Measurements from ENCODE around the gene TEX52. TPM values are rescaled to one million over a fixed set of nuclear protein-coding genes. Genes with fewer than 3 reads are reported as not detected.

TEX52 gene
- total and polyA plus RNA-seq, 8 donors, result not detected

DNA sequence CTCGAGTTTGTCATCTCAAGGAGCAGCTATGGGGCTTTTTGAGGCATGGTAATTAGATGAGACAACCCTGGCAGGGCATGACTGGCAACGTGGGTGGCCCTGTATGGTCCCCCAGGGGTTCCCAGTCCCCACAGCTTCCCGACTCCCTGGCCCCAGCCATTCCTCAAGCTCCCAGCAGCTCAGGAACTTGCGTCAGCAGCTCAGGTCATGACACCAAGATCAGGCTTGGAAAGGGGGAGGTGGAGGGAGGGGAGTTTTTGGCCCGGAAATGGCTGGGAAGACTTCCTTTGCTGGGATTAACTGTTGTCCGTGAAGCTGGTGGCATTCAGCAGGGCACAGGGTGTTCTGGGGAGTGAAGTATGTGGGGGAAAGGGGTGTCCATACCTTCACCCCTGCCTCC lies 11.6 kb downstream of the TEX52 start:
- intact Hi-C loops (cut with DNase I; ENCODE audit: low total_unique reads), result no loop called here
- H3K9me3 ChIP-seq, result no peaks in the 10 kb centered on the region
- TF ChIP-seq, protein P1, sequence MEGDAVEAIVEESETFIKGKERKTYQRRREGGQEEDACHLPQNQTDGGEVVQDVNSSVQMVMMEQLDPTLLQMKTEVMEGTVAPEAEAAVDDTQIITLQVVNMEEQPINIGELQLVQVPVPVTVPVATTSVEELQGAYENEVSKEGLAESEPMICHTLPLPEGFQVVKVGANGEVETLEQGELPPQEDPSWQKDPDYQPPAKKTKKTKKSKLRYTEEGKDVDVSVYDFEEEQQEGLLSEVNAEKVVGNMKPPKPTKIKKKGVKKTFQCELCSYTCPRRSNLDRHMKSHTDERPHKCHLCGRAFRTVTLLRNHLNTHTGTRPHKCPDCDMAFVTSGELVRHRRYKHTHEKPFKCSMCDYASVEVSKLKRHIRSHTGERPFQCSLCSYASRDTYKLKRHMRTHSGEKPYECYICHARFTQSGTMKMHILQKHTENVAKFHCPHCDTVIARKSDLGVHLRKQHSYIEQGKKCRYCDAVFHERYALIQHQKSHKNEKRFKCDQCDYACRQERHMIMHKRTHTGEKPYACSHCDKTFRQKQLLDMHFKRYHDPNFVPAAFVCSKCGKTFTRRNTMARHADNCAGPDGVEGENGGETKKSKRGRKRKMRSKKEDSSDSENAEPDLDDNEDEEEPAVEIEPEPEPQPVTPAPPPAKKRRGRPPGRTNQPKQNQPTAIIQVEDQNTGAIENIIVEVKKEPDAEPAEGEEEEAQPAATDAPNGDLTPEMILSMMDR (IDR thresholded peaks at IDR 0.05), result no peak
- TF ChIP-seq POLR2A (IDR thresholded peaks at IDR 0.05) (no peak), POLR2AphosphoS5 (IDR thresholded peaks at IDR 0.05) (no peak), EP300 (IDR thresholded peaks at IDR 0.05) (no peak)
- WGBS, 5 donors, result 36 to 50% (median 40%) methylated on average over 6 of the region's 6 CpGs
- no peak overlapping the region for H3K4me3 ChIP-seq
- peaks cover 0 to 45% (median 17%) of the 10 kb centered on the region in 4 donors for H3K36me3 ChIP-seq
- H3K27me3 ChIP-seq, result no peaks in the 10 kb centered on the region
- DNase-seq, result peak in 1 of 2 donors; percentile 64
- peak overlapping the region in 2 of 5 donors; percentile 27 to 46 for H3K27ac ChIP-seq
- H3K4me1 ChIP-seq, result peaks cover 0 to 12% (median 1%) of the 10 kb centered on the region in 4 donors

DNA sequence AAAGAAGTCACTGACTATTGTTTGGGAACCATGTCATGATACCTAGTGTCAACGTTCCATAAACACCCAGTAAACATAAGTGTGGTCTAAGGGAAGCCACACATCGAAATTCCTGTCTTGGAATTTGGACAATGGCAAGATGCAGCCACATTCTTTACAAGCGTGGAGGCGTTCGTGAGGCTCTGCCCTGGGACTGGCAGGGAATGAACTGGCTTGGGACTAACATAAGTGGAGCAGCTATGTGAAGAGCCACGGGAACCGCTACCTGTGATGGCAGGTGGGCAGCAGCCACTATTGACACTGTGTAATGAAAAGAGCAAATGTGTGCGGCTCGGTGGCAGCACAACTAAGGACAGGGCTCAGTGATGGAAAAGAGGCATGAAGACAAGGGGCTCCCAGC lies 12.1 kb downstream of the TEX52 start:
- no peak for TF ChIP-seq POLR2A (IDR thresholded peaks at IDR 0.05)
- TF ChIP-seq POLR2AphosphoS5 (IDR thresholded peaks at IDR 0.05), result no peak
- TF ChIP-seq, protein P1 (IDR thresholded peaks at IDR 0.05), result no peak
- no peak for TF ChIP-seq EP300 (IDR thresholded peaks at IDR 0.05)
- H3K36me3 ChIP-seq, result peaks cover 0 to 45% (median 17%) of the 10 kb centered on the region in 4 donors
- H3K4me3 ChIP-seq, result no peak overlapping the region
- H3K9me3 ChIP-seq, result no peaks in the 10 kb centered on the region
- H3K27me3 ChIP-seq, result no peaks in the 10 kb centered on the region
- DNase-seq, result no peak
- WGBS, 5 donors, result 72 to 80% (median 79%) methylated on average over 9 of the region's 9 CpGs
- intact Hi-C loops (cut with DNase I; ENCODE audit: low total_unique reads), result no loop called here
- peaks cover 0 to 7% (median 1%) of the 10 kb centered on the region in 4 donors for H3K4me1 ChIP-seq
- H3K27ac ChIP-seq, result peak overlapping the region in 3 of 5 donors; percentile 18 to 27 (median 20)

DNA sequence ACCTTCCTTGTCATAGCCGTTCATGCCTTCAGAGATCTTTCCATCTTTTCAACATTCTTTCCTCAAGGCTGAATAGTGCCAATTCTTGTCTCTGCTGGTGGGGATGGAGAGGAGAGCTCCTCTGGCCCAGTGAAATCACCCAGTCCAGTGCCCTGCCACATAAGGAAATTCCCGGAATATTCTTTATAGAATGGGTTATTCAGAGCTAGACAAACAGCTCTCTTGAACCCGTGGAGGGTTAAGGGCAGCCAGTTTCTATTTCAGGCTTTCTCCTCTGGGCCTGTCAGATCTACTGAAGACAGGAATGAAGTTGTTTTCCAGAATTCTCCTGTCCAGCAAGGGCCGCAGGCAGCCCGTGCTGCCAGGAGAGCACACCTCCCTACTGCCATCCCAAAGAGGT lies 13.9 kb downstream of the TEX52 start:
- 74 to 89% (median 85%) methylated on average over 4 to 5 of the region's 5 CpGs for WGBS, 5 donors
- Histone ChIP-seq H3K9me3 (no peaks in the 10 kb centered on the region), H3K36me3 (peaks cover 0 to 59% (median 27%) of the 10 kb centered on the region in 4 donors), H3K27ac (peak overlapping the region in 2 of 5 donors; percentile 14 to 24), H3K4me3 (no peak overlapping the region), H3K27me3 (no peaks in the 10 kb centered on the region), H3K4me1 (peaks cover 0 to 3% (median 0%) of the 10 kb centered on the region in 4 donors)
- TF ChIP-seq EP300 (IDR thresholded peaks at IDR 0.05) (no peak), POLR2AphosphoS5 (IDR thresholded peaks at IDR 0.05) (no peak), POLR2A (IDR thresholded peaks at IDR 0.05) (no peak)
- TF ChIP-seq, protein P1 (IDR thresholded peaks at IDR 0.05), result no peak
- no peak for DNase-seq
- intact Hi-C loops (cut with DNase I; ENCODE audit: low total_unique reads), result no loop called here

DNA sequence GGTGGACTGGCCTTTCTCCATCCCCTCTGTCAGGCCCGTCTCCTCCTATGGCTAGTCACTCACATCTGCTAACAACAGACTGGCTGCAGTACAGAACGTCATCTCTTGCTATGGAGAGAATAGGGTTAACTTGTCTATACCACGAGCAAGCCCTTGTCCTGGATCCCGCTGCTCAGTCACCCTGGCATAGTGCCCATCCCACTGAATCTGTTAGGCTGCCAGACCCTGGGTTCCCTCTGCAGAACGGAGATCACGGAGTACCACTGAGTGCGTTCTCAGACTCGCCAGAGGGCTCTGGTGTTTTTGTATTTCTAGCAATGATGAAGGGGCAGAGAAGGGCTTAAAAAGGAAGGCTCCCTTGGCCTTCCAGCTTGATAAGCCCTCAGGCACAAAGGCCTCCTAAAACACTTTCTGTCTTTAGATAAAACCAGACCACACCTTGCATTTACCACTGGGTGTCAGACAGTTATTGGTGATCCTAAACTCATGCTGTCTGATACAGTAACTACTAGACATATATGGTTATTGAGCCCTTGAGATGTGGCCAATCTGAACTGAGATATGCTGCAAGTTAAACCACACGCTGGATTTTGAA lies 15.7 kb downstream of the TEX52 start:
- no peaks in the 10 kb centered on the region for H3K9me3 ChIP-seq
- no peaks in the 10 kb centered on the region for H3K27me3 ChIP-seq
- no peak for DNase-seq
- TF ChIP-seq, protein P1 (IDR thresholded peaks at IDR 0.05), result no peak
- TF ChIP-seq POLR2A (IDR thresholded peaks at IDR 0.05) (no peak), EP300 (IDR thresholded peaks at IDR 0.05) (no peak), POLR2AphosphoS5 (IDR thresholded peaks at IDR 0.05) (no peak)
- 54 to 72% (median 65%) methylated on average over 9 of the region's 9 CpGs for WGBS, 5 donors
- intact Hi-C loops (cut with DNase I; ENCODE audit: low total_unique reads), result no loop called here
- peaks cover 0 to 51% (median 25%) of the 10 kb centered on the region in 4 donors for H3K36me3 ChIP-seq
- H3K4me1 ChIP-seq, result peaks cover 0 to 3% (median 0%) of the 10 kb centered on the region in 4 donors
- no peak overlapping the region for H3K4me3 ChIP-seq
- no peak overlapping the region for H3K27ac ChIP-seq
